ENCODE results near the gene OVCH1.

OVCH1 gene, protein sequence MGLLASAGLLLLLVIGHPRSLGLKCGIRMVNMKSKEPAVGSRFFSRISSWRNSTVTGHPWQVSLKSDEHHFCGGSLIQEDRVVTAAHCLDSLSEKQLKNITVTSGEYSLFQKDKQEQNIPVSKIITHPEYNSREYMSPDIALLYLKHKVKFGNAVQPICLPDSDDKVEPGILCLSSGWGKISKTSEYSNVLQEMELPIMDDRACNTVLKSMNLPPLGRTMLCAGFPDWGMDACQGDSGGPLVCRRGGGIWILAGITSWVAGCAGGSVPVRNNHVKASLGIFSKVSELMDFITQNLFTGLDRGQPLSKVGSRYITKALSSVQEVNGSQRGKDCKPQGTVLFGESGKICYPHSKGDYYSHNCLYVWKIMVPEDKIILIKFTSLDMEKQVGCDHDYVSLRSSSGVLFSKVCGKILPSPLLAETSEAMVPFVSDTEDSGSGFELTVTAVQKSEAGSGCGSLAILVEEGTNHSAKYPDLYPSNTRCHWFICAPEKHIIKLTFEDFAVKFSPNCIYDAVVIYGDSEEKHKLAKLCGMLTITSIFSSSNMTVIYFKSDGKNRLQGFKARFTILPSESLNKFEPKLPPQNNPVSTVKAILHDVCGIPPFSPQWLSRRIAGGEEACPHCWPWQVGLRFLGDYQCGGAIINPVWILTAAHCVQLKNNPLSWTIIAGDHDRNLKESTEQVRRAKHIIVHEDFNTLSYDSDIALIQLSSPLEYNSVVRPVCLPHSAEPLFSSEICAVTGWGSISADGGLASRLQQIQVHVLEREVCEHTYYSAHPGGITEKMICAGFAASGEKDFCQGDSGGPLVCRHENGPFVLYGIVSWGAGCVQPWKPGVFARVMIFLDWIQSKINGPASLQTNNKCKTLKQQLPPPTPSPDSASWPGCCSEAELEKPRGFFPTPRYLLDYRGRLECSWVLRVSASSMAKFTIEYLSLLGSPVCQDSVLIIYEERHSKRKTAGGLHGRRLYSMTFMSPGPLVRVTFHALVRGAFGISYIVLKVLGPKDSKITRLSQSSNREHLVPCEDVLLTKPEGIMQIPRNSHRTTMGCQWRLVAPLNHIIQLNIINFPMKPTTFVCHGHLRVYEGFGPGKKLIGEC

DNA sequence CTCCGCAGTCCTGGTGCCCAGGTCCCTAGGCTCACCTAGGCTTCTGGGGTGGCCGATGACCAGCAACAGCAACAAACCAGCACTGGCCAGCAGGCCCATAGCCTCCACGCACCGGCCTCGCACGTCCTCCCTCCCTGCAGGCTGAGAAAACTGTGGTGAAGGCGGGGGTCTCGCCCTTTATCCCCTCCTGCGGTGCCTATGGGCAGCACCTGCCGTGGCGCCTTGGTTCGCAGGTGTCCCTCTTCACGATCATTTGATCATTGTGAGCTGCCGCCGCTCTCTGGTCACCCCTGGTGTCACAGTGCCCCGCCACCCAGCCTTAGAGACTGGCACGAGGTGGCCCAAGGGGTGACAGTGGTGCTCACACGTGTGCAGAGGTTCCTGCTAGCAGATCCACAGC is at the start of gene OVCH1:
OVCH1 (minus strand) TSS at position 99 of the 400 bp plus-strand sequence; CDS start at position 99, 0 bp downstream.
- no peak for ATAC-seq

DNA sequence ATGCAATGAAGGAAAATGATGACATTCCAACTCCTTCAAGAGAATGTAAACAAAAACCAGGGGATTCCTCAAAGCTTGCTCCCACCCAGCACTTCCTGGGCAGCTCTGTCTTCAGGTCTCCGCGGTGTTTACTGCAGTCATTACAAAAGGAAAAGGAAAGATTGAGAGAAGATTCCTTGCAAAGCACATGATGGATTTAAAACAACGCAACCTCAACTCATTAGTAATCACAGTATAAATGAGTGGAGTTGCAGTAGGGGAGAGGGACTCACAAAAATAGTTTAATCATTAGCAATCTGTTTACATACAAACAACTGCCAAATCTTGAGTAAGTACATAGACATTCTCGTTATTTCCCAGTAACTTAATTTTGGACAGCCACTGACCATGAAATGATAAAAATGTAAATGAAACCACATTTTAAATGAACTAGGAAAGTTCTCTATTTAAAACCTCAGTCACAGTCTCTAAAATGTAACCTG is 49.7 kb upstream of the OVCH1 start:
- no peak for ATAC-seq

DNA sequence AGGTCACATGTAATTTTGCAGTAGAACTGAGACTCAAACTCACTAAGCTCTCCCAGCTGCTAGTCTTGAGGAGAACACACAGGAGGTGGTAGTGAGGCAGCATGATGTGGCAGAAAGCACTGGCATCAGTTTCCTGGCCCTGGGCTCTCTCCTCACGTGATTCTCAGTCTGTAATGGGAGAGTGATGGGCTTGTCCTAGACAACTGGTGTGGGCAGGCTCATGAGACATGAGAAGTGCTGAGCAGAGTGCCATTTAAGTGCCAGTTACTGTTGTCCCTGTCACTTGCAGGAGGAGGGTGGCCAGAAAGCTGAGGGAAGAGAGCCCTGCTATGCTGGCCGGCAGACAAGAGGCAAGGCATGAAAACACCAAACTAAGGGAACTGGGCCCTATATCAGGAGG is 48.5 kb upstream of the OVCH1 start:
- no peak for ATAC-seq

DNA sequence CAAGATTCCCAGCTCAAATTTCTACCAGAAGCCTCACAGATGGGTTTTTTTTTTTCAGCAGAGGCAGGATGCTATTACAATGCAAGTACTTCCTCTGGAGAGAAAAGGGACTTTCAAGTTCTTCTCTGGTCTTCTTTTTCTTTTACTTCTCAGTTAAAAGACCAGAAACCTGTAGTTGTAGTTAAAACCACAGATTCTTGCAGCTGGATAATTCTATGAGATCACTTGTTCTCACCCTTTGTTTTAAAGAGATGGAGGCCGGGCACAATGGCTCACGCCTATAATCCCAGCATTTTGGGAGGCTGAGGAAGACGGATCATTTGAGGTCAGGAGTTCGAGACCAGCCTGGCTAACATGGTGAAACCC is 47.6 kb upstream of the OVCH1 start:
- ATAC-seq, result no peak

DNA sequence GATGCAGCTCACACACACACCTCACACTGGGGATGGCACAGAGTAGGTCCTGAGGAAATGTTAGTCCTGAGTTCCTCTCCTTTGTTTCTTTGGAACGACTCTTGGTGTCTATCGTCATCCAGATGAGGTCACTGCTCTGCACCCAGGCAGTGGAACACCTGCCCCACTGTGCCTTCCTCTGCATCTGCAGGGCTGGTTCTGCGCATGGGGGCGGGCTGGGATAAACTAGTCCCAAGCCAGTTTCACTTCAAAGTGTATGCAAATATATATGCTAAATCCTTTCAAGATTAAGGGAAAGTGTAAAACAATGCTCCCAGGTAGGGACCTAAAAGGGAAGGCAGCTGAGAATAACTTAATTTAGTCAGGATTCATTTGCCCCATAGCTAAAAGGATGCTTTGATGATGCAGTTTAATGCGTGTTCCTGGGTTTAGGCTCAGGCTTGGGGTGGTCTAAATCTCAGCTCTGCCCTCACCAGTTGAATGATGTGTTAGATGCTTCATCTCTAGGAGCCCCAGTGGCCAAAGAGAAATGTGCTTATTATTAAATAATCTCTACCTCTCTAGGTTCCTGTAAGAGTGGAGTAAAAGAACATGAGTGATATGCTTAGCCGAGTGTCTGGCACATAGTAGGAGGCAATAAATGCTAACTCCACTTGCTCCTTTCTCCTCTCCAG is 47.1 kb upstream of the OVCH1 start:
- no peak for ATAC-seq

DNA sequence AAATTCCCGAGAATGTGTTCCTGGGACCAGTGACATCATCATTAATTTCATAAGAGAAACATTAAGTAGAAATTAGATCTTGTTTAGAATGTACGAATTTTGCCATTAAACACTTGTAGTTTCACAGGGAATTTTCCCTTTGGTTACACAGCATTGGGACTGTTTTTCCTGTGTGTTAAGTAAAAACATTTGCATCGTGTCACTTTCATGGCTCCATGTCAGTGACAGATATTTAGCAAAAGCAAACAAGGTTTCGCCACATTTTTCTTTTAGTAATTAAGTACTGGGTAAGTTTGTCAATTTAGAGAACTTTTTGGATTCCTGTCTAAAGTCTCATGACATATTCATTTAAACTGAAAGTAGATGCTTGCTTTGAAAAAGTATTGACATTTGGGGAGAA is 45.5 kb upstream of the OVCH1 start:
- ATAC-seq, result no peak

DNA sequence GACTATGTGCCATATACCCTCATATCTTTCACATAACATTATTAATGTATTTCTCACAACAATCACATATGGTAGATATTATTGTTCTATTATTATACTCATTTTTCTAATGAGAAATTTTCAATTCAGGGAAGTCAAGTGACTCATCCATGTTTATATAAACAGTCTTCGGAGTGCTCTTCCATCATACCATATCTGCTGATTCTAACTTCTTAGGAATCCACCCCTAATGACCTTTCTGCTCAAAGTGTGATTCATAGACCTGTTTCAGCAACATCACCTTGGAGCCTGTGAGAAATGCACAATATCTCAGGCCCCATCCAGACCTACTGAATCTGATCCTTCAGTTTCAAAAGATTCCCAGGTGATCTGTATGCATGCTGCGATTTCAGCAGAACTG is 39.8 kb upstream of the OVCH1 start:
- ATAC-seq, result no peak

DNA sequence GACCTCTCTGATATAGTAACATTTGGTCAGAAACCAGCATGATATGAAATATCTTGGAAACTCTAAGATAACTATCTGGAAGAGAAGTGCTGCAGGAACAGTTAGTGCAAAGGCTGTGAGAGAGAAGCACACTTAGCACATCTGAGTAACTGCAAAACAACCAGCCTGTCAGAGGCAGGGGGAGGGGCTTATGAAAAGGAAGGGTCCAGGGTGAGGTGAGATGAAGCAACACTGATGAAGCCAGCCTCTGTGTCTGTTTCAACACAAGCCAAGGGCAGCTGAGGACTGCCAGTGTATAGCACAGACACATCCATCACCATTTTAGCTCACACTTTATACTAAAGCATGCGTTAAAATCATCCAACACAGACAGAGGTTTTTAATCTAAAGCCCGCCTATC is 37.4 kb upstream of the OVCH1 start:
- no peak for ATAC-seq

DNA sequence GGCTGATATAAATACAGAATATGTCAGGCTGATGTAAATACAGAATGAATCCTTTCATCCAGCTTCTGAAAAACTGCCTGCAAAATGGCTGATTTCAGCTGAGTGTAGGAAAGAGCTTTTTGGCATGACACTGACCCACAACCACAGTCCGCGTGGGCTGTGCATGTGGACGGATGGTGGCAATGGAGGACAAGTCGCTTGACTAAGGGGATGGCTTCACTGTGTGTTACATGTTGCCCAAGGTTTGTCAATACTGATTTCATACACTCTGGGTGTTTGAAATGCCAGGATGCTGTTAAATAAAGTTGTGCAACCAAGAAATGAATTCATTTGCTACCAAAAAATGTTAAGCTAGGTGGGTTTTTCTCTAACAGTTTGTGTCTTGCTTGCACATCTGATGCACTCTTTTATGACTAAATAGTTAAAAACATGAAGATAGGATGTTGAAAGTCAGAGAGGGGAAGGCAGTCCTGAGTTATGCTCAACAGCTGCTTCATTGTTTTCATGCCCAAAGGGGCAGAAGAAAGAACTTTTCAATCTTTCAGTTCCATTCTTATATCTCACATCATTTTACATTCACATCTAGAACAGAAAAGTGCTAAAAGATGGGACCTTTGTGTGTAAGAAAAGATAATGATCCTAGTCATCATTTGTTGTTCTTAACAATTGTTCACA is 36.5 kb upstream of the OVCH1 start:
- no peak for ATAC-seq

DNA sequence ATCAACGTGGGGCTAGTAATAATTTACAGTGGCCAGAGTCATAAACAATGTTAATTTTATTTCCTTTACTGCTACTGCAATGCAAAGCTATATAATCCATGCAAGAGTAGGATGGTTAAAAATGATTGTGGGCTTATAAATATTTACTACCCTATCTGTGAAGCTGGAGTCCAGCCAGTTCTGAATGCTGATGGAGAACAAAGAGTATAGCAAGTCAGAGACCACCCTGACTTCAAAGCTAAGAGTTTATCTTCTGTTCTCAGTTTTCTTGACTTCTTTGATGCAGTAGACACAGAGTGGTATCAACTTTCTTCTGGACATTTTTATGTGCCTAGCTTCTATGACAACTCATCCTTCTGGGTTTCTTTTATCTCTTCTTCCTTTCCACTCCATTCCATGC is 34.0 kb upstream of the OVCH1 start:
- no peak for ATAC-seq

DNA sequence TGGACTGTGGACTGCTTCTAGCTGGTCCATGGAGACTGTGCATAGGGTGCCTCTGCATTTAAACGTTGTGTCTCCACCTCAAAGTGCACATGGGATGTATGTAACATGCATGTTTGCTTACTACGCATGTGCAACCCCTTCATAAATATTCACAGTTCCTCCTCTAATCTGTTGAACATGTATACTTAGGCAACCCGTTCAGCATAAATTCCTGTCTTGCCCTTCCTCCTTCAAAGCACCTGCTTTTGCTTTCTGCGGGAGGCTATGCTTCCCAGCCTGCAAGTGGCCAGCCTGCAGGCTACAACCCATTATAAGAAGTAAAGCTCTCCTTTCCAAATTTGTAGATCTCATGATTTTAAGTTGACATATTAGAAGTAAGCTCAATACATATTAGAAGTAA is 33.0 kb upstream of the OVCH1 start:
- no peak for ATAC-seq

DNA sequence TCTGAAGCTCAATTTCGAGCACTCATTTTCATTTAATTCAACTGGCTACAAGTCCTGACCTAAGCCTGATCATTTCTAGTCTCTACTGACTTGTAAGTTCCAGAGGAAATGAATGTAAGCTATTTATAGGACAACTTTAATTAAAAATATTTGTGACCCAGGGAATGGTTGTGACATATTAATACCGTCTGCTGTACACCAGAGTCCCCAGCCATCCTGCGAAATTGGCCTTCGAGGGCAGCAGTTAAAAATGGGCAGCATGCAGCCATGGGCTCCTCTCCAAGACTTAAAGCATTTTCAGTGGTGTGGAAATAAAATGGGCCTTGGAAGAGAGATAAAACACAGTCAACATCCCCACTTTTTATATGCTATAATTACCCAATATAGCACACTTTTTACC is 30.7 kb upstream of the OVCH1 start:
- no peak for ATAC-seq

DNA sequence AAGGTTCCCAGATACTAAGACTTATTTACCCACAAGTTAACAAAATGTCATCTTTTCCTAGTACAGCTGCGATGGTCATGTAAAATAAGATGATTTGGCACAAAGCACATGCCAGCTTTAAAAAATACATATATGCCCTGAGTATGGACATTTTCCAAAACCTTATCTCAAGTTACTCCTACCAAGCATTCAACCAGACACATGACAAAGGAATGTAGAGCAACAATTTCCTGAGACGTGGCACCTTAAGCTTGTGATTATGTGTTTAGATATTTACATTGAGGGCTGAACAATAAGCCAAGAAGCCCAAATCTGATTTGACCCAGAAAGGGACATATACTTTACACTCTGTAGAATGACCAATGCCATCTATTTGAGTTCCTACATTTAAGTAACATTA is 24.5 kb upstream of the OVCH1 start:
- ATAC-seq, result no peak

DNA sequence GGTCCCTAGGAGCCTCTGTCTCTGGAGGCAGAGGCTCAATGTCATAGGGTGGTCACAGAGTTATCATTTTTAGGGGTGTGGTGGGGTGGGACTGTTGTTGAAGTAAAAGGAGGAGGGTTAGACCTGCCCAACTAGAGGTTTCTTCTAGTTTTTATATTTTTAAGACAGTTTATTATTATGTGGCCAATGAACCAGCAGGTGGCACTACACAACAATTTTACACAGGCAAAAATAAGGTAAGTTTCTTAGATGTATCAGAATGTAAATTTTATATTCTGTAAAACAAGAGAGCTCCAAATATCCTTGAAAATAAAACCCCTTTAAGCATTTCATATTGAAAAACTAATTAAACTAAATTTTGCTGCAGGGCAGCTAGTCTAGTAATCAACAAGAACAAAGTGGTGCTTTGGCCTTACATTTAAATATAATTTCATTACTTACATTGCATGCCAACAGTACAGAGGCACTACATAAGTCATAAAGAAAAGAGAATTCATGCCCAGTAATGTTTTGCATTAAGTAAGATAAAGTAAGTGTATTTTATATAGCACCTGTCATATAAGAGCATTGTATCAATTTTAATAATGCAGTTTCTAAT is 22.2 kb upstream of the OVCH1 start:
- no peak for ATAC-seq

DNA sequence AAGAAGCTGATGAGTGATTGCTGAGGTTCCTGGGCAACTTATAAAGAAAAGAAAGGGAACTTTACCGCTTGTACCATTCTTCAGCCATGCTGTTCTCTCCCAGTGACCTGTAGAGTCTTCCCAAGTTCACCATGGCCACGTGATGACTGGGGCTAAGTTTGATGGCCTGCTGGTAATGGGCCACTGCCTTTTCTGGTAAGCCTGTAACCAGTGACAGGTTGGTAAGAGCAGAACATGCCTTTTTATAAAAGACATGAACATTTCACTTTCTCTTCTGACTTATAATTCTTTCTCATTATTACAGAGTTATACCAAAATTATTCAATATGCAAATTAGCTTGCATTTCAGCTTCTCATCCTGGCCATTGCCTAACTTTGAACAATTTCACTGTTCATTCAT is 20.9 kb upstream of the OVCH1 start:
- no peak for ATAC-seq

DNA sequence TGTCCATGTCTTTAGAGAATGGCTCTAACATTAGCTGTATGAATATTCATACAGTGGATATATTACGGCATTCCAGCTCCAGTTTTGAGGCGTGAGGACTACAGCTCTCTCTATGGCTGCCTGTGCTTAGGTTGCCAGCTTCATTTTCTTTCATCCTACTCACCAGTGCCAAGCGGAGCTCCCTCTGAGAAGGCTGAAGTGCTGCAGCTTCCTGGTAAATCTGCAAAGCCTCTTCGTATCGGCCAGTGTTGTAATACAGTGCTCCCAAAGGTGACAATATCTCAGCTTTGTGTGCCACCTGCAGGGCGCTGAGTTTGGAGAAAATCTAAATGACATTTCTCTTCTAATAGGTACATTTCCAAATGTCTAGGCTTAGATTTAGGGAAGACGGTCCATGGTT is 19.8 kb upstream of the OVCH1 start:
- no peak for ATAC-seq

DNA sequence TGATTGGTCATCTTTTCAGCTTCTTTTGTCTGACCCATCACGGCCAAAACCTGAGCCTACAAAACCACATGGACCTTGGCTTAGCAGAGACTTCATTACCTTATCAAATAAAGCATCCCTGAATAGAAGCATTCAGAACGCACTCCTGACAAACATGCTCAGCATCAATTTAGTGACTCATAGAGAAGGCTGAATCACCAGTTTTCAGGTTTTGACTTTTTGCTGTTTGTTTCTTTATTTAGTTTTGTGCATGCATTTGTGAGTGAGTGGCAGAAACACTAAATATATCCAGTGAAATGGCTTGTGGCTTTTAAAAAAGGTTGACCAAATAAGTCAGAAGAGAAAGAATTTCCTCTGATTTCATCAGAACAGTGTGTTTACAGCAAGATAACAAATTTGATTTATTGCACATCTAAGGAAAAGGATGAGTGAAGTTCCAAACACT is 19.0 kb upstream of the OVCH1 start:
- ATAC-seq, result no peak

DNA sequence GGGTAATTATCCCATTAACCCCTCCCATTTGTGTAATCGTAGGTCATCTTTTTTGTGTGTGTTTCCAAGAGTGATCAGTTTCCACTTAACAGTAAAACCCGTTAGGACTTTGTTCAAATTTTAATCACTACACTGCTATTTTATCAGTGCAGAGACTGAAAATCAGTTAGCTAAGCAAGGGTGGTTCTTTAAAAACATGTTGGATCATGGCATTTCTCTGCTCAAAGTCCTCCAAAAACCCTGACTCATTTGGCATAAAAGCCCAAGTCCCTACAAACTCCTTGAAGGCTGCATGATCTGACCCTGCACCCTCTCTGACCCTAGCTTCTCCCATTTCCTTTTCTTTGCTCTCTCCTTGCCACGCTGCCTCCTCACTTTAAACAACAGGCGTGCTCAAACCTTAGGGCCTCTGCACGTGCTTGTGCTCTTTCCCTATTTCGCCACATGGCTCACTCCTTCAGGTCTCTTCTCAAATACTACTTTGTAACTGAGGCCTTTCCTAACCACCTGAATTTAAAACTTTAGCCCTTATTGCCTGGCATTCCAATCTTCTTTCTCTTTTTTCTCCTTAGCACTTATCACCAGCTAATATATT is 13.2 kb upstream of the OVCH1 start:
- ATAC-seq, result no peak

DNA sequence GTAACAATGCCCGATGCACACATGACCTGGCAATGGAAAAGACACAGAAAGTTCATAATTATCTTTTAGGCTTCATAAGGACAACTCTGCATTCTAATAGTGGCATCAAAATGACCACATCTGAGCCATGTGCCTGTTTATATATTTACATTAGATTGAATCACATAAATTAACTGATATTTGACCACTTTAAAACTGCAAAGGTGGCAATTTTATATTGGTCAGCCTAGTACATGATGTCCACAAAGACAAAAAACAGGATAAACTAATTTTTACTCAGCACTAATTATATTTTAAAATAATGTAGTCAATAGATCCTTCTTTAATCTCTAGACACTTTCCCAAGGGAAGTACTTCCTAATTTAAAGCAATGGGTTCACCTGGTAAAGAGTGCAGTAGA is 12.0 kb upstream of the OVCH1 start:
- ATAC-seq, result no peak

DNA sequence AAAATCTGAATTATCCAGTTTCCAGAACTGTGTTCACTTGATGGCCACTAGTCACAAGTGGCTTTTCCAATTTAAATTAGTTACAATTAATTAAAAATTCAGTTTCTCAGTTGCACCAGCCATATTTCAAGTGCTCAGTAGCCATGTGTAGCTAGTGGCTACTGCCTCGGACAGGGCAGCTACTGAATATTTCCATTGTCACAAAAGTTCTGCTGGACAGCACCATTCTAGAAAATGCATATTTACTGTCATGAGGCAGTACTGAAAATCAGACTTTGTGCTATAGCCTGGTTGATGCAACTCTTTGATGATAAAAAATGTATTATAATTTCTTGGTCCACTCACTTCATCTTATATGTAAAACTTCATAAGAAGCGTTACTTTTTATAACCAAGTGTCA is 11.5 kb upstream of the OVCH1 start:
- no peak for ATAC-seq

DNA sequence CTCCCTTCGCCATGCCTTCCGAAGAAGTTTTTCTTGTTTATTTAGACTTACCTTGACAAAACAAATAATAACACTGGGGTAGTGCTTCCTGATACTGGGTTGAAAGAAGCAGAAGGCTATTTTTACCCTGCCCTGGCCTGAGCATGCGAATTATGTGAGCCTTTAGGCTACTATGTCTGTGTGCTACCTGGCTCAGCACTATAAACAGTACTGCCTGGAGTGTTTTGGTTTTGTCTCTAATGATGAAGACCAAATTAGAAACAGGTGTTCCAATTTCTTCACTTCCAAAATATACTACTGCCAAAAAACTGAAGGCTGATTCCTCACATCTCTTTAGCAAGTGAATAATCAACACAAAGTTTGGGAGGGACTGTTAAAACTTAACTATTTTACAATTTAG is 7.6 kb upstream of the OVCH1 start:
- no peak for ATAC-seq

DNA sequence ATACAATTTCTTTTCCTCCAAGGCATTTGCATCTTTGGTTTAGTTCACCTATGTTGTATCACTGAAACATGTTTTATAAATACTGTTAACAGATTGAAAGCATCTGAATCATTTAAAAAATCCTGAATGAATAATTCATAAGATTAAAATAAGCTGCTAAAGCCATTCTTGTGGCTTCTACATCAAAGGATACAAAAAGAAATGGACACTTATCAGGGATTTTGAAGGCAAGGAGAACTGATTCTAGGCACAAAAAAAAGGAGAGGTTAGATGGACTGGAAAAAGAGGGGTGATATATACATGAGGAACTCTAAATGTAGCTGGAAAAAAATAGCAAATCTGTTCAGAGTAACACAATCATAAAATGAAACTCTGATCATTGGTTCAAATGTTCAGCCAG is 5.8 kb upstream of the OVCH1 start:
- ATAC-seq, result no peak
